ENCODE measurements around the gene ABHD10. TPM values are rescaled to one million over a fixed set of nuclear protein-coding genes. Genes with fewer than 3 reads are reported as not detected.
A peak's percentile ranks its signal among the peaks of the same experiment; 100 is the strongest.
"Not testable (repeated sequence)": the region's sequence is repeated elsewhere in the genome, so short reads cannot be mapped to it uniquely, and the experiment has no call there.

ABHD10 gene
- total RNA-seq, 4 donors from 2014 or later, result 6.5 to 15.0 (median 12.2) TPM

DNA sequence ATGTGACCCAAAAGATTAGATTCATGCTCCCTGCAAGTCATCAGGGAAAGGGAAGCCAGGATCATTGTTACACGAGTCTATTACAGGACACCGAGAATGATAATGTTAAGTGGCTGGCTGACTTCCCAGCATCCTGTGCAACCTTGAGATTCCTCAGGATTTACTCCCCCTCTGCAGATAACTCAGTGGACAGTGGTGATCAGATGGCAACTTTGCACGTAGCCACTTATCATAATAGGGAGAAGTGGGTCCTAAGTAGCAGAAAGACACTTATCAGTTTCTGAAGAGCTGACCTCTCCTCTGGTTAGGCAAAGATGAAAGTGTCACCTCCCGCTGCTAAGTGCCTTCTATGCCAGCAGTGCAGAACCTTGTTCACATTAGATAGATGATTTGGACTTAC is 49.0 kb downstream of the ABHD10 start:
- DNase-seq (ENCODE audit: extremely low spot score), result peak; percentile 53
- H3K4me1 ChIP-seq, result no peaks in the 10 kb centered on the region
- no peak for TF ChIP-seq POLR2A (IDR thresholded peaks at IDR 0.05; ENCODE audit: low read depth)
- TF ChIP-seq POLR2AphosphoS5 (IDR thresholded peaks at IDR 0.05), result no peak
- no peak for TF ChIP-seq EP300 (IDR thresholded peaks at IDR 0.05)
- TF ChIP-seq, protein P1, sequence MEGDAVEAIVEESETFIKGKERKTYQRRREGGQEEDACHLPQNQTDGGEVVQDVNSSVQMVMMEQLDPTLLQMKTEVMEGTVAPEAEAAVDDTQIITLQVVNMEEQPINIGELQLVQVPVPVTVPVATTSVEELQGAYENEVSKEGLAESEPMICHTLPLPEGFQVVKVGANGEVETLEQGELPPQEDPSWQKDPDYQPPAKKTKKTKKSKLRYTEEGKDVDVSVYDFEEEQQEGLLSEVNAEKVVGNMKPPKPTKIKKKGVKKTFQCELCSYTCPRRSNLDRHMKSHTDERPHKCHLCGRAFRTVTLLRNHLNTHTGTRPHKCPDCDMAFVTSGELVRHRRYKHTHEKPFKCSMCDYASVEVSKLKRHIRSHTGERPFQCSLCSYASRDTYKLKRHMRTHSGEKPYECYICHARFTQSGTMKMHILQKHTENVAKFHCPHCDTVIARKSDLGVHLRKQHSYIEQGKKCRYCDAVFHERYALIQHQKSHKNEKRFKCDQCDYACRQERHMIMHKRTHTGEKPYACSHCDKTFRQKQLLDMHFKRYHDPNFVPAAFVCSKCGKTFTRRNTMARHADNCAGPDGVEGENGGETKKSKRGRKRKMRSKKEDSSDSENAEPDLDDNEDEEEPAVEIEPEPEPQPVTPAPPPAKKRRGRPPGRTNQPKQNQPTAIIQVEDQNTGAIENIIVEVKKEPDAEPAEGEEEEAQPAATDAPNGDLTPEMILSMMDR (IDR thresholded peaks at IDR 0.05), result no peak
- intact Hi-C loops (cut with DNase I), result no loop called here
- H3K36me3 ChIP-seq, result no peaks in the 10 kb centered on the region
- H3K27me3 ChIP-seq, result no peaks in the 10 kb centered on the region
- no peak overlapping the region for H3K4me3 ChIP-seq
- WGBS, result 76% methylated on average over 4 of the region's 4 CpGs
- H3K9me3 ChIP-seq, result no peaks in the 10 kb centered on the region
- H3K27ac ChIP-seq (replicated peaks in 1 of 4), result no peak overlapping the region

DNA sequence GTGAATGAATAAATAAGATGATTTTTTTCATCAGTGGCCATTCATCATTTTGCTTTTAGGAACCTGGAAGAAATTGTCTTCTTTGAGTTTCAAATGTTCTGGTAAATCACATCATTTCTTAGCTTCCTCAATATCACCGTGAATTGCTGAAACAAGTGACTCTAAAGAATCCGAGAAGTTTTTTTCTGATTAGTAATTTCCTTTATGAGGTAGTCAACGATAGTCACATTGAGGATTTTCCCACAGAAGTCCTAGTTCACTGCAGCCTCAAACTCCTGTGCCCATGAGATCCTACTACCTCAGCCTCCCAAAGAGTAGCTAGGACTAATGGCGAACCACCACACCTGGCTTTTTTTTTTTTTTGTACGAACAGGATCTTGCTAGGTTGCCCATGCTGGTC is 52.1 kb downstream of the ABHD10 start:
- no peaks in the 10 kb centered on the region for H3K36me3 ChIP-seq
- intact Hi-C loops (cut with DNase I), result no loop called here
- WGBS, result 88% methylated on average over 5 of the region's 5 CpGs
- DNase-seq (ENCODE audit: extremely low spot score), result no peak
- H3K27me3 ChIP-seq, result no peaks in the 10 kb centered on the region
- H3K27ac ChIP-seq (replicated peaks in 1 of 4), result no peak overlapping the region
- no peaks in the 10 kb centered on the region for H3K9me3 ChIP-seq
- no peaks in the 10 kb centered on the region for H3K4me1 ChIP-seq
- H3K4me3 ChIP-seq, result no peak overlapping the region
- TF ChIP-seq, protein P1 (IDR thresholded peaks at IDR 0.05), result no peak

DNA sequence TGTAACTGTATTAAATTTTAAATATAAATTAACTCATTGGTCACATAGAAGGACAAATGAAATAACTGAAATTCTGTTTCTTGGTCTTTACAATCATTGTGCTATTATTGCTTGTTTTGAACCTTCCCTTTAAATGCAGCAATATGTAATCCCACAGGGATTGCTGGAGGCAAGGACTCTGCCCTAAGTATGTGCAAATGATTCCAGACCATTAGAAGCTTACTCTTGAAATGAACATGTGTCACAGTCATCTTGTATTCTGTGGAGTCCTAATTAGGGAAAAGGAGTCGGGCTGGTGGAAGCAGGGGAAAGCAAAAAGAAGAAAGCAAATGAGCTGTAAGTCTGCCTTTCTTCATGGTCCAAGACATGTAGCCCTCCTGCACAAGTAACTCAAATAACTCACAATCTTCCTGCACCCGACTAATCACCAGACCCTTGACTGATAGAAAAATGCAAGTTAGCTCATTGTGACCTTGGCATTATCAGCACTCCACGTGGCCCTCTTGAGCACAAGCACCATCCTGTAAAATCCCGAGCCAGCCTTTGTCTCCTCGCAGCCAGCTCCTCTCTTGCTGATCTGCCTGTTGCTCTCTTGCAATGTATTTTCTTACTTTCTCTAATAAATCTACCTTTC is 53.4 kb downstream of the ABHD10 start:
- 73% methylated on average over 5 of the region's 5 CpGs for WGBS
- Histone ChIP-seq H3K9me3 (no peaks in the 10 kb centered on the region), H3K4me3 (no peak overlapping the region), H3K4me1 (no peaks in the 10 kb centered on the region), H3K27ac (replicated peaks in 1 of 4) (no peak overlapping the region), H3K27me3 (no peaks in the 10 kb centered on the region), H3K36me3 (no peaks in the 10 kb centered on the region)
- DNase-seq (ENCODE audit: extremely low spot score), result peak; percentile 60
- intact Hi-C loops (cut with DNase I), result no loop called here
- TF ChIP-seq, protein P1 (IDR thresholded peaks at IDR 0.05), result no peak
- TF ChIP-seq POLR2AphosphoS5 (IDR thresholded peaks at IDR 0.05) (no peak), POLR2A (IDR thresholded peaks at IDR 0.05; ENCODE audit: low read depth) (no peak), EP300 (IDR thresholded peaks at IDR 0.05) (no peak)

DNA sequence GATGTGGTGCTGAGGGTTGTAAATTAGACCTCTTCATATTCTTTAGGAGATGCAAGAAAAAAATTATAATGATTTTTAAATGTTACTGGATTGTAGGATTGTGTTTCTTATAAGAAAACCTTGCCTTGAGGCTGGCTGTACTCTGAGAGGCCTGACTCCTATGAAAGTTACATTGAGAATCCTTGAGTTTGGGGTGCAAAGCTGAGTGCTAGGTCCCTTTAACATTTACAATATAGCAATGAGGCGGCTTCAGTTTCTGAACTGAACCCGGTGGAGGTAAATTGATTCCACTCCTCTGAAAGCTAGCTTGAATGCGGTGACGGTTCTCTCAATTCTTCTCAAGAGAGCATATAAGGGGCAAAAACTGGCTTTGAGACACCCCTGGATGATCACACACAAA is 55.6 kb downstream of the ABHD10 start, which contains the start of gene TMPRSS7:
Gene TMPRSS7, plus strand, starts transcription at position 301 of the 400 bp plus-strand sequence. CDS start 110 bp downstream, outside the sequence.
- Histone ChIP-seq H3K36me3 (no peaks in the 10 kb centered on the region), H3K9me3 (no peaks in the 10 kb centered on the region), H3K4me1 (no peaks in the 10 kb centered on the region), H3K27me3 (no peaks in the 10 kb centered on the region), H3K4me3 (no peak within 1 kb of the TSS), H3K27ac (replicated peaks in 1 of 4) (no peak within 1 kb of the TSS)
- peak; percentile 83 for DNase-seq (ENCODE audit: extremely low spot score)
- no peak for TF ChIP-seq POLR2A (IDR thresholded peaks at IDR 0.05; ENCODE audit: low read depth)
- TF ChIP-seq EP300 (IDR thresholded peaks at IDR 0.05), result no peak
- TF ChIP-seq POLR2AphosphoS5 (IDR thresholded peaks at IDR 0.05), result no peak
- TF ChIP-seq, protein P1 (IDR thresholded peaks at IDR 0.05), result no peak
- WGBS, result 100% methylated on average over 4 of the region's 4 CpGs
- intact Hi-C loops (cut with DNase I), result no loop called here

DNA sequence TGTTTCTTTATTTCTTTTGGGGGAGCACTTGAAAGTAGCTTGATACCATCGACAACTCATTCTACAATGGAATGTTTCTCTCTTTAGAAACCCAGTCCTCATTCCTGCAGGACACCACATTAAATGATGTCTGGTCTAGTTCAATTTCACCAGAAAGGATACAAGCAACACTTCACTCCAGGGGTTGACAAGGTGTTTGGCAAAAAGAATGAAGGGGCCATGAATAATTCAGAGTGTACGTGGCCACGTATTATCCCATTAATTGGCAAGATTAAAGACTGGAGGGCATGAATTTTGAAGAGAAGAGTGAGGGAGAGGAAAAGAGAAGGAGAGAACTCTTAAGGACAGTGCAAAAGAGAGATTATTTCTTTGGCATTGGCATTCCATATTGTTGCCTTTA is 56.4 kb downstream of the ABHD10 start:
- no peaks in the 10 kb centered on the region for H3K36me3 ChIP-seq
- H3K27ac ChIP-seq (replicated peaks in 1 of 4), result no peak overlapping the region
- H3K4me3 ChIP-seq, result no peak overlapping the region
- H3K9me3 ChIP-seq, result no peaks in the 10 kb centered on the region
- no peaks in the 10 kb centered on the region for H3K27me3 ChIP-seq
- 69% methylated on average over 3 of the region's 3 CpGs for WGBS
- intact Hi-C loops (cut with DNase I), result no loop called here
- TF ChIP-seq POLR2A (IDR thresholded peaks at IDR 0.05; ENCODE audit: low read depth), result no peak
- TF ChIP-seq, protein P1 (IDR thresholded peaks at IDR 0.05), result no peak
- no peak for TF ChIP-seq POLR2AphosphoS5 (IDR thresholded peaks at IDR 0.05)
- no peak for TF ChIP-seq EP300 (IDR thresholded peaks at IDR 0.05)
- peak; percentile 53 for DNase-seq (ENCODE audit: extremely low spot score)
- no peaks in the 10 kb centered on the region for H3K4me1 ChIP-seq

DNA sequence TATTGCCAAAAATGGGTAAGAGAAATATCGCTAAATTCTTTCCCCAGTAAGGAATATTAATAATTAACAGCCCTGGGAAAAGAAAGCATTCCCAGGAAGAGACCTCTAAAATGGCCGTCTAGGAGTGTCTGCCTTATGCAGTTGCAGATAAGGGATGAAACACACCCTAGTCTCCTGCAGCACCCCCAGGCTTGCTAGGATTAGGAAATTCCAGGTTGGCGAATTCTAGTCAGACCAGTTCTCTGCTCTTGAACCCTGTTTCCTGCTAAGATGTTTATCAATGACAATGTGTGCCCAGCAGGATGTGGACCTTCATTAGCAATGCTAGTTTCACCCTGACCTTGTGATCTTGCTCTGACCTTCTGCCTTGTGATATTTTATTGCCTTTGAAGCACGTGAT is 58.4 kb downstream of the ABHD10 start:
- H3K27me3 ChIP-seq; H3K9me3 ChIP-seq; H3K36me3 ChIP-seq; intact Hi-C loops (cut with DNase I); H3K27ac ChIP-seq (replicated peaks in 1 of 4); H3K4me1 ChIP-seq; H3K4me3 ChIP-seq: not testable (repeated sequence)
- peak; percentile 45 for DNase-seq (ENCODE audit: extremely low spot score)
- 69% methylated on average over 4 of the region's 4 CpGs for WGBS
